Stimulated activated CD8-positive, alpha-beta memory T cell treated with anti-CD3 and anti-CD28 coated beads, Interleukin-4, amount 100 ng/mL, for 4 hours (primary cell): Measurements from ENCODE around the gene IGF2BP3.
"Not testable (repeated sequence)": the region's sequence is repeated elsewhere in the genome, so short reads cannot be mapped to it uniquely, and the experiment has no call there.

Source experiments
- DNase-seq, 2 donors: peaks; one replicate each; pipeline ENCODE4 v3.0.0-alpha.2; 2020; ENCODE audit warnings: low read depth in 2 of 2, low spot score in 1 of 2

The IGF2BP3 gene

GRCh38 chr7:23426876-23427275 lies 43.4 kb downstream of the IGF2BP3 start:
- no peak for DNase-seq

- DNase-seq, result no peak
Measured at GRCh38 chr7:23422909-23423308, 47.4 kb downstream of the IGF2BP3 start.

- no peak for DNase-seq
Measured at GRCh38 chr7:23422384-23422783, 47.9 kb downstream of the IGF2BP3 start.

- no peak for DNase-seq
Measured at GRCh38 chr7:23419845-23420244, 50.4 kb downstream of the IGF2BP3 start.

GRCh38 chr7:23419160-23419559 lies 51.1 kb downstream of the IGF2BP3 start:
- DNase-seq, result no peak

GRCh38 chr7:23418046-23418445 lies 52.2 kb downstream of the IGF2BP3 start:
- DNase-seq, result no peak

GRCh38 chr7:23415198-23415597 lies 55.1 kb downstream of the IGF2BP3 start:
- DNase-seq, result no peak

GRCh38 chr7:23410446-23411183 lies 59.7 kb downstream of the IGF2BP3 start:
- no peak for DNase-seq

GRCh38 chr7:23406564-23406963 lies 63.7 kb downstream of the IGF2BP3 start:
- not testable (repeated sequence) for DNase-seq

GRCh38 chr7:23405240-23405618 lies 65.1 kb downstream of the IGF2BP3 start:
- DNase-seq, result no peak

GRCh38 chr7:23404546-23405239 lies 65.6 kb downstream of the IGF2BP3 start:
- no peak for DNase-seq

GRCh38 chr7:23403970-23404369 lies 66.3 kb downstream of the IGF2BP3 start:
- no peak for DNase-seq

GRCh38 chr7:23398090-23398489 lies 72.2 kb downstream of the IGF2BP3 start:
- DNase-seq, result not testable (repeated sequence)

- DNase-seq, result no peak
Measured at GRCh38 chr7:23397241-23397640, 73.0 kb downstream of the IGF2BP3 start.

GRCh38 chr7:23396222-23397015 lies 73.9 kb downstream of the IGF2BP3 start:
- DNase-seq, result no peak

- no peak for DNase-seq
Measured at GRCh38 chr7:23394488-23395171, 75.7 kb downstream of the IGF2BP3 start.

GRCh38 chr7:23393636-23394035 lies 76.7 kb downstream of the IGF2BP3 start:
- DNase-seq, result no peak

GRCh38 chr7:23389701-23390100 lies 80.6 kb downstream of the IGF2BP3 start:
- no peak for DNase-seq

- DNase-seq, result no peak
Measured at GRCh38 chr7:23387583-23387982, 82.7 kb downstream of the IGF2BP3 start.

- no peak for DNase-seq
Measured at GRCh38 chr7:23385140-23385539, 85.2 kb downstream of the IGF2BP3 start.

GRCh38 chr7:23383225-23383624 lies 87.1 kb downstream of the IGF2BP3 start:
- no peak for DNase-seq
